A673 (cell line): ENCODE data around the gene OR9Q1. TPM values are rescaled to one million over a fixed set of nuclear protein-coding genes. Genes with fewer than 3 reads are reported as not detected.

Experiments used
- BruUV-seq: library from RNA; stranded (reverse); fragments of 400-500 nt; replicated peaks from 2 replicates; lab custom pipeline; 2021; lab: Mats Ljungman, UMichigan
- CTCF ChIA-PET: fragments of 300-600 bp; sonication (Branson Sonifier 250); formaldehyde crosslinking; loops from one replicate; lab custom pipeline; 2022; ENCODE audit warnings: antibody characterized with exemption; lab: Charles Lee
- POLR2A ChIA-PET: fragments of 300-600 bp; sonication (Branson Sonifier 250); formaldehyde crosslinking; loops from one replicate; lab custom pipeline; 2022; ENCODE audit warnings: antibody characterized with exemption; ENCODE audit not compliant: low non-redundant PET; lab: Charles Lee
- DNase-seq: peaks from one replicate; pipeline ENCODE4 v3.0.0-alpha.2; 2015; ENCODE audit warnings: low spot score
- H3K27ac ChIP-seq: fragments of 200-600 bp; sonication (generic); 2 replicates; pipeline ENCODE4 v1.5.1; 2016; ENCODE audit warnings: mixed run types, low read depth, mild to moderate bottlenecking, mixed read lengths, antibody characterized with exemption, low read length; ENCODE audit not compliant: poor library complexity, severe bottlenecking
- H3K27me3 ChIP-seq: fragments of 200-600 bp; sonication (generic); replicated peaks from 2 replicates; pipeline ENCODE4 v1.6.1; 2017; ENCODE audit warnings: mixed run types, low read depth, mild to moderate bottlenecking, mixed read lengths, antibody characterized with exemption, low read length; ENCODE audit not compliant: insufficient read depth, poor library complexity
- H3K36me3 ChIP-seq: fragments of 200-600 bp; sonication (generic); 2 replicates; pipeline ENCODE4 v1.6.1; 2016; ENCODE audit warnings: mixed run types, mild to moderate bottlenecking, mixed read lengths, antibody characterized with exemption, low read length; ENCODE audit not compliant: insufficient read depth, poor library complexity, severe bottlenecking
- H3K4me1 ChIP-seq: fragments of 200-600 bp; sonication (generic); 2 replicates; pipeline ENCODE4 v1.6.1; 2017; ENCODE audit warnings: mixed run types, mild to moderate bottlenecking, mixed read lengths, antibody characterized with exemption, low read length; ENCODE audit not compliant: insufficient read depth, poor library complexity, severe bottlenecking
- H3K4me3 ChIP-seq: fragments of 200-600 bp; sonication (generic); 2 replicates; pipeline ENCODE4 v1.5.1; 2016; ENCODE audit warnings: low read depth, mixed run types, mild to moderate bottlenecking, mixed read lengths, low read length; ENCODE audit not compliant: poor library complexity, severe bottlenecking
- H3K9me3 ChIP-seq: fragments of 200-600 bp; sonication (generic); 2 replicates; pipeline ENCODE4 v1.6.1; 2016; ENCODE audit warnings: mixed run types, low read depth, mild to moderate bottlenecking, mixed read lengths, antibody characterized with exemption, low read length; ENCODE audit not compliant: poor library complexity, severe bottlenecking
- CTCF ChIP-seq: fragments of 300-800, 200-600 bp; sonication (generic); conservative IDR thresholded peaks from 2 replicates; pipeline ENCODE4 v1.5.1; 2017; ENCODE audit warnings: low read depth, mild to moderate bottlenecking, antibody characterized with exemption, low read length, moderate library complexity, mixed read lengths
- EZH2 ChIP-seq: fragments of 200-600 bp; sonication (generic); IDR thresholded peaks from 2 replicates; pipeline ENCODE4 v1.6.1; 2017; ENCODE audit warnings: borderline replicate concordance, low read depth, mild to moderate bottlenecking, mixed read lengths, antibody characterized with exemption, low read length; ENCODE audit not compliant: poor library complexity, severe bottlenecking
- intact Hi-C: fragments of 100-400 bp; cut with micrococcal nuclease; formaldehyde crosslinking; loops from one replicate; pipeline ENCODE4 v1.10.0; 2022; ENCODE audit not compliant: unreplicated experiment
- total RNA-seq: library from RNA; stranded (reverse); gene quantifications from 2 replicates; pipeline ENCODE4 v1.2.3, GENCODE V29; 2021

OR9Q1 gene
- total RNA-seq, 1 experiment from 2014 or later: not detected

GRCh38 chr11:58222721-58223120 lies 199.0 kb downstream of the OR9Q1 start:
- H3K27ac ChIP-seq: no peak overlapping the region
- no peak overlapping the region for H3K4me3 ChIP-seq
- intact Hi-C loops: no loop called here
- no peaks in the 10 kb centered on the region for H3K4me1 ChIP-seq
- no peak for DNase-seq
- H3K9me3 ChIP-seq: no peaks in the 10 kb centered on the region
- TF ChIP-seq EZH2: no peak
- no peak for TF ChIP-seq CTCF
- no TSS peak for BruUV-seq
- H3K36me3 ChIP-seq: no peaks in the 10 kb centered on the region
- POLR2A ChIA-PET: no interaction called here
- H3K27me3 ChIP-seq: no peaks in the 10 kb centered on the region
- CTCF ChIA-PET: no interaction called here

- no peak overlapping the region for H3K4me3 ChIP-seq
- intact Hi-C loops: no loop called here
- H3K9me3 ChIP-seq: no peaks in the 10 kb centered on the region
- CTCF ChIA-PET: no interaction called here
- no peaks in the 10 kb centered on the region for H3K36me3 ChIP-seq
- H3K27ac ChIP-seq: no peak overlapping the region
- POLR2A ChIA-PET: no interaction called here
- no peaks in the 10 kb centered on the region for H3K27me3 ChIP-seq
- H3K4me1 ChIP-seq: no peaks in the 10 kb centered on the region
- TF ChIP-seq CTCF: no peak
- TF ChIP-seq EZH2: no peak
- DNase-seq: no peak
- no TSS peak for BruUV-seq
Measured at GRCh38 chr11:58227956-58228615, 204.4 kb downstream of the OR9Q1 start.

Other genes with a start within 250 kb of the OR9Q1 start
- not detected in 2 replicates for gene OR6Q1, start 7.1 kb downstream of the OR9Q1 start, total RNA-seq
- gene OR9I1, start 101.6 kb downstream of the OR9Q1 start, total RNA-seq: not detected in 2 replicates
- gene OR9Q2, start 165.2 kb downstream of the OR9Q1 start, total RNA-seq: not detected in 2 replicates
- gene OR1S2, start 180.3 kb downstream of the OR9Q1 start, total RNA-seq: not detected in 2 replicates
- gene OR1S1, start 188.8 kb downstream of the OR9Q1 start, total RNA-seq: not detected in 2 replicates
- not detected in 2 replicates for gene OR10Q1, start 205.0 kb downstream of the OR9Q1 start, total RNA-seq
- gene OR10W1, start 244.4 kb downstream of the OR9Q1 start, total RNA-seq: not detected in 2 replicates